H54 (cell line): ENCODE results near the gene MLLT10.
"Not testable (repeated sequence)": the region's sequence is repeated elsewhere in the genome, so short reads cannot be mapped to it uniquely, and the experiment has no call there.

Experiments used
- DNase-seq: peaks from one replicate; pipeline ENCODE4 v3.0.0; 2011; ENCODE audit warnings: low spot score, mixed read lengths; ENCODE audit not compliant: insufficient read length
- FAIRE-seq: peaks from 3 replicates; lab custom pipeline; 2011; peaks lifted over from hg19 to GRCh38; lab: Jason Lieb, UNC
- POLR2A ChIP-seq: IDR thresholded peaks from 2 replicates; pipeline ENCODE4 v1.6.1; 2011; ENCODE audit warnings: low read depth, mild to moderate bottlenecking, low read length

MLLT10 gene

DNA sequence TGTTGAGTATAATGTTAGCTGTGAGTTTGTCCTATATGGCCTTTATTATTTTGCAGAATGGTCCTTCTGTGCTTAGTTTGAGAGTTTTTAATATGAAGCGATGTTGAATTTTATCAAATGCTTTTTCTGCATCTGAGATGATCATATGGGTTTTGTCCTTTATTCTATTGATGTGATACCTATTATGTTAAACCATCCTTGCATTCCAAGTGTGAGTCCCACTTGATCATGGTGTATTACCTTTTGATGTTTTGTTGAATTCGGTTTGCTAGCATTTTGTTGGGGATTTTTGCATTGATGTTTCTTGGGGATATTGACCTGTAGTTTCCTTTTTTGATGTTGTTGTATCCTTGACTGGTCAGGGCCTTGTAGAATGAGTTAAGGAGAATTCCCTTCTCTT is 166.4 kb downstream of the MLLT10 start:
- FAIRE-seq: no peak
- no peak for TF ChIP-seq POLR2A
- DNase-seq: no peak

DNA sequence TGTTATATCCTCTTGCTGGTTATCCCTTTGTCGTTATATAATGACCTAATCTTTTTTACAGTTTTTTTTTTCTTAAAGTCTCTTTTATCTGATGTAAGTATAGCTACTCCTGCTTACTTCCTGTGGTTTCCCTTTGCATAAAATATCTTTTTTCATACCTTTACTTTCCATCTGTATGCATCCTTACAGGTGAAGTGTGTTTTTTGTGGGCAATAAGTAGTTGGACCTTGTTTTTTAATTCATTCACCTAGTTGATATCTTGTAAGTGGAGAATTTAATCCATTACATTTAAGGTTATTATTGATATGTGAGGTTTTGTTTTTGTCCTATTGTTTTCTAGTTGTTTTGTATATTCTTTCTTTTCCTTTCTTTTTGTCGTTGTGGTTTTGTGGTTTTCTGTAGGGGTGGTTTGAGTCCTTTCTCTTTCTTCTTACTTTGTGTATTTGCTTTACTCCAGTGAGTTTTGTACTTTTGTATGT is 168.6 kb downstream of the MLLT10 start:
- TF ChIP-seq POLR2A: no peak
- no peak for FAIRE-seq
- no peak for DNase-seq

GRCh38 chr10:21705142-21705827 is 171.3 kb downstream of the MLLT10 start:
- no peak for DNase-seq
- FAIRE-seq: no peak
- TF ChIP-seq POLR2A: no peak

DNA sequence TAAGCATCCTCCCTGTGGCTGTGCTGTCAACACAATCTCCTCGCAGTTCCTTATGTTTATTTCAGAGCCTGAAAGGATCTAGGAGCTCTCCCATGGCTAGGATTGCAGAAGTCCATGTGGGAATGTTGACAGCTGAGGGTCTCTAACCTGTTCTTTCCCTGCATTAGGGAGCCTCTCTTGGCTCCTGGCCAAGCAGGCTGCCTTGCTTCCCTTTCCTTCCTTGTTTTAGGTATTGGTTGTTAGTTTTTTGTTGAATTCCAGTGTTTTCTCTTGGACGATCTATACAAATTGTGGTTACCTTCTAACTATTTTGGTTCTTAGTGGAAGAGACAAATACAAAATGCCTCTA is 171.8 kb downstream of the MLLT10 start:
- no peak for DNase-seq
- no peak for FAIRE-seq
- TF ChIP-seq POLR2A: no peak

DNA sequence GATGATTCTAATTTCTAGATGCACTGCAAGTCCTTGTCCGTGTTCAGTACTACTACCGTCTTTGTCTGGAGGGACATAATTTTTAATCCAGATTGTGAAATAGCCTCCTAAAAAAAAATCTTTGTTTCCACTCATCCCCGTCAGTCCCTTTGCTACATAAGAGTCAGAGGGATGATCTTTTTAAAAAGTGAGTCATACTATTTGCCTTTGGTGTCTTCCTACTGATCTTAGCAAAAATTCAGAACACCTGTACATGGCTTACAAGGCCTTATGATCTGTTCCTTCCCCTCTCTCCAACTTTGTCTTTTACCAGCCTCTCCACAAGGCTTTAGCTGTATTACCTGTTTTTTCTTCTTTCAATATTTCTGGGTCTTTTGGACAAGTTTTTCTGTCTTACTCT is 173.5 kb downstream of the MLLT10 start:
- no peak for TF ChIP-seq POLR2A
- no peak for DNase-seq
- FAIRE-seq: no peak

DNA sequence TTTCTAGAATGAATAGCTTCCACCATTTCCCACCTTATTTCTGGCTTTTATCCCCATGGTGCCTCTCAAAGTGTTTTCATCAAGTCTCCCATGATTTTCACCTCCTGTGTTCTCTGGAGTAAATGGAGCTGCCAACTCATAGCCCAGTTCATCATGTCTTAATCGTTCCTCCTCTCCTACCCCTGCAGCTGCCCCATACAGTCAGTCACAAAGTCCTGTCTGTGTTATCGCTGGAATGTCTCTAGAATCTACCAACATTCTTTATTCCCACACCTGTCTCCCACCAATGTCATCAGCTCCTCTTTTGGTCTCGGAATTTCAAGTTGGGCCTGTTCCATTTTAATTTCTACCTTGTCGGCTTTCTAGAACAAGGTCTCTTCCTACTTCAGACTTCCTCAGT is 178.9 kb downstream of the MLLT10 start:
- no peak for DNase-seq
- no peak for FAIRE-seq
- no peak for TF ChIP-seq POLR2A

GRCh38 chr10:21715531-21716195 is 181.6 kb downstream of the MLLT10 start:
- DNase-seq (no peak), FAIRE-seq (peak; percentile 78)
- TF ChIP-seq POLR2A: no peak

DNA sequence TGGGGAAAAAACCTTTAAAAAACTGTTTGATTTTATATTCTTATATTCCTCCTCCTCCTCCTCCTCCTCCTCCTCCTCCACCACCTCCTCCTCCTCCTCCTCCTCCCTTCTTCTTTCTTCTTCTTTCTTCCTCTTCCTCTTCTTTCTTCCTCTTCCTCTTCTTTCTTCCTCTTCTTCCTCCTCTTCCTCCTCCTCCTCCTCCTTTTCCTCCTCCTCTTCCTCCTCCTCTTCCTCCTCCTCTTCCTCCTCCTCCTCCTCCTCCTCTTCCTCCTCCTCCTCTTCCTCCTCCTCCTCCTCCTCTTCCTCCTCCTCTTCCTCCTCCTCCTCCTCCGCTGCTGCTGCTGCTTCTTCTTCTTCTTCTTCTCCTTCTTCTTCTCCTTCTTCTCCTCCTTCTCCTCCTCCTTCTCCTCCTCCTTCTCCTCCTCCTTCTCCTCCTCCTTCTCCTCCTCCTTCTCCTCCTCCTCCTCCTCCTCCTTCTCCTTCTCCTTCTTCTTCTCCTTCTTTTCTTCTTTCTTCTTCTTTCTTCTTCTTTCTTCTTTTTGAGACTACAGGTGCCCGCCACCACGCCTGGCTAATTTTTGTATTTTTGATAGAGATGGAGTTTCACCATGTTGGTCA is 183.5 kb downstream of the MLLT10 start:
- not testable (repeated sequence) for FAIRE-seq, DNase-seq

DNA sequence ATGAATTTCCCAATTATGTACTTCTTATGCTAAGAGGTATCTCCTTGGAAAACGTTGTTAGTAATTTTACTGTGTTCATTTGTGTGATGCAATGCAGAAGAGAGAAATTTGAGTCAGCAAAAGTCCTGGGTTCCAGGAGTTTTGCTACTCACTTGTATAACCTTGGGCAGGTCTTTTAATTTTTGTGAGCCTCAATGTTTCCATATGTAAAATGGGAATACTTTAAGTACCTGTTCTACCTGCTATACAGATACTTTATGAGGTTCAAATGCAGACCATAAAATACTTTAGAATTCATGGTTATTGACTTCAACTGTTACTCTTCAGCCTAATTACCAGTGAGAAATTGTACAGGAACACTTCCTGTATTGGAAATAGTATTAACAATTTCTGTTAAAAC is 185.5 kb downstream of the MLLT10 start:
- no peak for FAIRE-seq
- TF ChIP-seq POLR2A: no peak
- no peak for DNase-seq

GRCh38 chr10:21720090-21720489 is 186.1 kb downstream of the MLLT10 start:
- FAIRE-seq: peak; percentile 66
- no peak for TF ChIP-seq POLR2A
- no peak for DNase-seq

DNA sequence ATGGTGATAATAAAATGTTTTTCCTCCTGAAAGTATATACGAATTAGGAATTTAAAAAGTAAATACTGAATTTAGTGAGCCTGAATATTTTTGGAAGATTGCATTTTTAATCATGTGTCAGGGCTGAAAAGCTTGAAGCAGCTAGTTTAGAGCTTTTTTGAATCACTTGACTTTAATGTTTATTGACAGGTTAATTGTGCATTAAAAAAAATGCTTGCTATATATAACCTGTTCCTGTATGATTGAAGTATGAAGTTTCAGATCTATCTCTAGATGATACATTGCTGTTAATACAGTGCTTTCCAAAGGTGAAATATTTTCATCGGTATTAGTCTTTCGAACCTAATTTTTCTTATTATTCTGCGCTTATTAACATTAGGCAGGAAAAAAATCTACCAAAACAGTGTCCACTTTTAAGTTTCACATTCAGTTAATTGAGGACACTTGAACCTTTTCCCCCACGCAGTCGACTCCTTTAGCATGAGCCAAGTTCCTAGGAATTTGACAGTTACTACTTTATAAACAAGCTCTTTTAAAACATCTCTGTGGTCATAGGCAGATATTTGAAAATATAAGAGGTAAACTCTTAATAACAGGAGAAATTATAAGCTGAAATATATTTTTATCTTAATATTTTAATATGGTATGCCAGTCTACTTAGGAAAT is 187.1 kb downstream of the MLLT10 start:
- FAIRE-seq: peak; percentile 6
- DNase-seq: no peak
- no peak for TF ChIP-seq POLR2A

DNA sequence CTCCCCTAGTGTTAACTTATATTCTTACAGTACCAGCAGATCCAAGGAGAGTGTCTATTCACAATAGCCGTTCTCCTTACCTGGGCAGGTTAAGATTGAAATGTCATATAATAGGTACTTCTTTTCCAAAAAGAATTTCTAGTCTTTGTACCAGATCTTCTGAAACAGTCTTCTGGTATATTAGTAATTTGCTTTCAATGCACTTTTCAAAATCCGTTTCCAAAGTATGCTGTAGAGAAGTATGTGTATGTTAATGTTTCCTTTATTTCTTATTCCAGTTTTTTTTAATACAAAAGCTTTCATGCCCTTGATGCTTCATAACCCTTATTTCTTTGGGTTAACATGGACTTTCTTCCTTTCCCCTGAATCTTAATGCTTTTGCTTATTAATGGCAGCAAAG is 188.2 kb downstream of the MLLT10 start:
- FAIRE-seq (no peak), DNase-seq (no peak)
- TF ChIP-seq POLR2A: no peak

GRCh38 chr10:21724020-21724589 is 190.1 kb downstream of the MLLT10 start:
- no peak for TF ChIP-seq POLR2A
- FAIRE-seq: no peak
- no peak for DNase-seq
